Muscle layer of colon (tissue), 2 donors: ENCODE results near the gene WDR59.
"Not testable (repeated sequence)": the region's sequence is repeated elsewhere in the genome, so short reads cannot be mapped to it uniquely, and the experiment has no call there.

Experiments used
- H3K27ac ChIP-seq: one replicate; pipeline ENCODE4 v1.7.0; 2013; ENCODE audit warnings: low read depth, mild to moderate bottlenecking, low read length, moderate library complexity
- H3K27me3 ChIP-seq, 2 donors: one replicate each; pipeline ENCODE4 v1.7.0; 2013; ENCODE audit warnings: low read length in 2 of 2, mild to moderate bottlenecking in 2 of 2; ENCODE audit not compliant: insufficient read depth in 2 of 2, control insufficient read depth in 1 of 2
- H3K36me3 ChIP-seq: one replicate; pipeline ENCODE4 v1.7.0; 2013; ENCODE audit warnings: mild to moderate bottlenecking, low read length; ENCODE audit not compliant: insufficient read depth
- H3K4me1 ChIP-seq: one replicate; pipeline ENCODE4 v1.7.0; 2013; ENCODE audit warnings: mild to moderate bottlenecking, low read length; ENCODE audit not compliant: insufficient read depth
- H3K4me3 ChIP-seq, 2 donors: one replicate each; pipeline ENCODE4 v1.7.0; 2013; ENCODE audit warnings: low read length in 2 of 2, low read depth in 1 of 2, mild to moderate bottlenecking in 1 of 2, moderate library complexity in 1 of 2
- H3K9ac ChIP-seq: one replicate; pipeline ENCODE4 v1.7.0; 2013; ENCODE audit warnings: low read length
- H3K9me3 ChIP-seq: one replicate; pipeline ENCODE4 v1.7.0; 2013; ENCODE audit warnings: mild to moderate bottlenecking, low read length
- donor health status: abdominal sarcoma.
- donor health status: Adenocarcinoma of cecum.

Gene WDR59

GRCh38 chr16:75022567-75022966 lies 37.6 kb upstream of the WDR59 start:
- H3K4me1 ChIP-seq: peaks cover 13% of the 10 kb centered on the region
- H3K9ac ChIP-seq: no peak overlapping the region
- no peak overlapping the region for H3K27ac ChIP-seq
- H3K27me3 ChIP-seq: no peaks in the 10 kb centered on the region
- no peaks in the 10 kb centered on the region for H3K9me3 ChIP-seq
- no peaks in the 10 kb centered on the region for H3K36me3 ChIP-seq
- no peak overlapping the region for H3K4me3 ChIP-seq

- Histone ChIP-seq H3K9me3 (no peaks in the 10 kb centered on the region), H3K4me3 (no peak overlapping the region), H3K27me3 (no peaks in the 10 kb centered on the region), H3K9ac (no peak overlapping the region), H3K4me1 (peaks cover 21% of the 10 kb centered on the region), H3K36me3 (no peaks in the 10 kb centered on the region), H3K27ac (no peak overlapping the region)
Measured at GRCh38 chr16:75021410-75021809, 36.5 kb upstream of the WDR59 start.

- Histone ChIP-seq H3K4me3 (no peak overlapping the region), H3K4me1 (peaks cover 17% of the 10 kb centered on the region), H3K9me3 (no peaks in the 10 kb centered on the region), H3K9ac (no peak overlapping the region), H3K27me3 (no peaks in the 10 kb centered on the region), H3K27ac (no peak overlapping the region), H3K36me3 (no peaks in the 10 kb centered on the region)
Measured at GRCh38 chr16:75019586-75019985, 34.7 kb upstream of the WDR59 start.

- Histone ChIP-seq H3K27me3 (no peaks in the 10 kb centered on the region), H3K36me3 (no peaks in the 10 kb centered on the region), H3K9me3 (no peaks in the 10 kb centered on the region), H3K9ac (no peak overlapping the region), H3K4me1 (peaks cover 17% of the 10 kb centered on the region), H3K27ac (no peak overlapping the region), H3K4me3 (no peak overlapping the region)
Measured at GRCh38 chr16:75019007-75019406, 34.1 kb upstream of the WDR59 start.

GRCh38 chr16:75017670-75018525 lies 33.0 kb upstream of the WDR59 start:
- H3K9me3 ChIP-seq: no peaks in the 10 kb centered on the region
- no peak overlapping the region for H3K4me3 ChIP-seq
- H3K9ac ChIP-seq: no peak overlapping the region
- H3K36me3 ChIP-seq: no peaks in the 10 kb centered on the region
- H3K27me3 ChIP-seq: no peaks in the 10 kb centered on the region
- H3K27ac ChIP-seq: no peak overlapping the region
- H3K4me1 ChIP-seq: peaks cover 19% of the 10 kb centered on the region

- peaks cover 32% of the 10 kb centered on the region for H3K4me1 ChIP-seq
- not testable (repeated sequence) for H3K4me3 ChIP-seq, H3K27me3 ChIP-seq, H3K27ac ChIP-seq, H3K9ac ChIP-seq, H3K9me3 ChIP-seq, H3K36me3 ChIP-seq
Measured at GRCh38 chr16:75016451-75017081, 31.6 kb upstream of the WDR59 start.

- H3K9me3 ChIP-seq: no peaks in the 10 kb centered on the region
- no peak overlapping the region for H3K27ac ChIP-seq
- no peak overlapping the region for H3K9ac ChIP-seq
- H3K4me1 ChIP-seq: peaks cover 42% of the 10 kb centered on the region
- H3K27me3 ChIP-seq: no peaks in the 10 kb centered on the region
- H3K4me3 ChIP-seq: no peak overlapping the region
- H3K36me3 ChIP-seq: no peaks in the 10 kb centered on the region
Measured at GRCh38 chr16:75014318-75014717, 29.4 kb upstream of the WDR59 start.

- H3K4me3 ChIP-seq, H3K27me3 ChIP-seq, H3K27ac ChIP-seq, H3K36me3 ChIP-seq, H3K9me3 ChIP-seq, H3K9ac ChIP-seq: not testable (repeated sequence)
- H3K4me1 ChIP-seq: peaks cover 39% of the 10 kb centered on the region
Measured at GRCh38 chr16:75013123-75013522, 28.2 kb upstream of the WDR59 start.

- Histone ChIP-seq H3K4me3 (peak overlapping the region in 1 of 2 donors; percentile 5), H3K9me3 (no peaks in the 10 kb centered on the region), H3K9ac (no peak overlapping the region), H3K36me3 (no peaks in the 10 kb centered on the region), H3K27ac (peak overlapping the region; percentile 45), H3K4me1 (peaks cover 33% of the 10 kb centered on the region), H3K27me3 (no peaks in the 10 kb centered on the region)
Measured at GRCh38 chr16:75012380-75013081, 27.6 kb upstream of the WDR59 start.

- Histone ChIP-seq H3K27ac (peak overlapping the region; percentile 45), H3K4me3 (no peak overlapping the region), H3K9ac (no peak overlapping the region)
Measured at GRCh38 chr16:75011634-75012307, 26.8 kb upstream of the WDR59 start.

GRCh38 chr16:75010427-75010826 lies 25.5 kb upstream of the WDR59 start:
- H3K36me3 ChIP-seq: no peaks in the 10 kb centered on the region
- H3K9ac ChIP-seq: no peak overlapping the region
- H3K4me1 ChIP-seq: peaks cover 25% of the 10 kb centered on the region
- no peaks in the 10 kb centered on the region for H3K27me3 ChIP-seq
- H3K9me3 ChIP-seq: no peaks in the 10 kb centered on the region
- H3K4me3 ChIP-seq: no peak overlapping the region
- H3K27ac ChIP-seq: no peak overlapping the region

More at GRCh38 chr16:75011634-75012307, 26.8 kb upstream of the WDR59 start:
- Histone ChIP-seq H3K27me3 (no peaks in the 10 kb centered on the region), H3K9me3 (no peaks in the 10 kb centered on the region), H3K36me3 (no peaks in the 10 kb centered on the region), H3K4me1 (peaks cover 26% of the 10 kb centered on the region)
